ENCODE results near the gene CHRM2. TPM values are rescaled to one million over a fixed set of nuclear protein-coding genes. Genes with fewer than 3 reads are reported as not detected.

CHRM2 gene
- total and polyA plus RNA-seq, 9 of the 15 experiments (the other 6 are each of a cell fraction or from before 2014, with no cell fraction given), result not detected

DNA sequence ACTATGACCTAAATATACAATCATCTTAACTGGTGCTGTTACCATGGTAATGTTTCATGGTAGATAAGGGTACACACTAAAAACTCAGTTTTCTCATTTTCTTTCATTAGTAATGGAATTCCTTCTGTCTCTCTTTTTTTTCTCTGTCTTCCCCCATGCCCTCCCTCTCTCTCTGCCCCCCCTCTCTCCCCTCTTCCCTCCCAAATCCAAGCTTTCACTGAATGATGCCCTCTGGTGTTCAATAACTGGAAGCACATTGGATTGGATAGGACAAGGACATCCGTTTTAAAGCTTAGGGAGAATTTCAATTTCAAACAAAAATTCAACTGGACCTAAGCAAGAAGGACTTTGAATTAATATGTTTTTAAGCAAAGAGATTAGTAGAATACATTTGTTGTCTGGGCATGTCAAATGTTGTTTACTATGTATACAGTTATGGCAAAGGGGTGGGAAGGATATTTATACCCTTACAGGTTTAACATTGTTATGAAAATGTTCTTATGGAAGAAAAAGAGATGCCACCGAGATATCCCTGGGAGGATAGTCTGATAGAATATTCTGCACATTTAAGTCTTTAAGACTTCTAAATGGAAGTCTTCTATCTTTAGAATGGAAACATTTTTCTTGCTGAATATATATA is 6.1 kb downstream of the CHRM2 start:
- Histone ChIP-seq H3K27ac (ENCODE audit: extremely low read depth, low read depth, low read length) (no peak overlapping the region), H3K79me2 (ENCODE audit: control insufficient read depth, insufficient read depth, low read length) (no peaks in the 10 kb centered on the region), H3K4me1 (replicated peaks in 1 of 2; ENCODE audit: control insufficient read depth in 2 of 2, insufficient read depth in 2 of 2, low read length in 2 of 2) (peaks cover 0 to 8% of the 10 kb centered on the region in 2 experiments; a peak in 1 of 5 replicates), H3K27me3 (ENCODE audit: control insufficient read depth in 2 of 2, insufficient read depth in 2 of 2, low read length in 2 of 2) (peaks cover 10 to 19% of the 10 kb centered on the region in 2 experiments; a peak in 3 of 5 replicates), H3K9me1 (ENCODE audit: control insufficient read depth, insufficient read depth, low read length) (no peaks in the 10 kb centered on the region), H3K4me3 (no peak overlapping the region), H4K20me1 (replicated peaks; ENCODE audit: control insufficient read depth, insufficient read depth, low read length) (no peaks in the 10 kb centered on the region), H3K4me2 (ENCODE audit: insufficient read depth, low read length) (no peak overlapping the region), H3K9me3 (replicated peaks; ENCODE audit: control insufficient read depth, insufficient read depth, low read depth, low read length) (no peaks in the 10 kb centered on the region), H3K36me3 (ENCODE audit: control insufficient read depth, insufficient read depth, low read length) (no peaks in the 10 kb centered on the region), H2AFZ (ENCODE audit: low read depth, low read length) (no peak overlapping the region), H3K9ac (ENCODE audit: insufficient read depth in 1 of 2, low read depth in 2 of 2, low read length in 2 of 2) (no peak overlapping the region)
- peak; percentile 68 for FAIRE-seq
- DNase-seq (ENCODE audit: extremely low read depth in 1 of 4, low spot score in 3 of 4), result peak; percentile 57 to 71 (median 63)
- ChIA-PET POLR2A (interaction anchor here (0.6 kb wide), 1 partner anchor 581 kb away, joined by 3 read pairs; no protein-coding TSS in a partner anchor), CTCF (ENCODE audit: low intra/inter-chr PET ratio) (interaction anchor here (1.2 to 1.4 kb wide), 2 partner anchors 1074 to 1593 kb away, joined by 3 to 6 read pairs; no protein-coding TSS in a partner anchor)
- intact Hi-C loops (cut with micrococcal nuclease) (loop anchor here (1.0 to 10.0 kb wide), 3 partner anchors 860 to 1600 kb away; no protein-coding TSS in a partner anchor), in situ Hi-C loops (cut with MboI) (loop anchor here (25.0 kb wide), 1 partner anchor 1062 kb away; no protein-coding TSS in a partner anchor)
- peak; percentile 88 for ATAC-seq
- BruUV-seq (replicated peaks), result no TSS peak
- 2% methylated on average over 2 of the region's 2 CpGs for WGBS (ENCODE audit: insufficient coverage, low coverage, missing lambda C conversion rate)
- TF ChIP-seq ZNF282 (CRISPR knock-in tag; IDR thresholded peaks at IDR 0.05) (no peak), ZSCAN32 (CRISPR knock-in tag; IDR thresholded peaks at IDR 0.05) (no peak), KLF10 (CRISPR knock-in tag; IDR thresholded peaks at IDR 0.05) (no peak), CBX2 (IDR thresholded peaks at IDR 0.05; ENCODE audit: insufficient read depth, low read length, poor library complexity, severe bottlenecking) (no peak), POLR3A (IDR thresholded peaks at IDR 0.05; ENCODE audit: borderline replicate concordance, extremely low read depth, insufficient read depth, insufficient read length) (no peak), ZNF384 (IDR thresholded peaks at IDR 0.05; ENCODE audit: low read depth, low read length) (peak; percentile 31; the same call in 1 of the 2 replicates), POLR2AphosphoS5 (IDR thresholded peaks at IDR 0.05; ENCODE audit: control insufficient read depth, insufficient read depth, low read depth, low read length) (no peak), DIDO1 (tag; IDR thresholded peaks at IDR 0.05; ENCODE audit: low read depth) (no peak), DPF2 (IDR thresholded peaks at IDR 0.05) (no peak), NCOA1 (IDR thresholded peaks at IDR 0.05; ENCODE audit: low read depth) (no peak), BACH1 (tag; IDR thresholded peaks at IDR 0.05) (no peak), ZNF174 (CRISPR knock-in tag; IDR thresholded peaks at IDR 0.05) (no peak), SNIP1 (IDR thresholded peaks at IDR 0.05; ENCODE audit: low read depth) (no peak)
- TF ChIP-seq, protein P1, sequence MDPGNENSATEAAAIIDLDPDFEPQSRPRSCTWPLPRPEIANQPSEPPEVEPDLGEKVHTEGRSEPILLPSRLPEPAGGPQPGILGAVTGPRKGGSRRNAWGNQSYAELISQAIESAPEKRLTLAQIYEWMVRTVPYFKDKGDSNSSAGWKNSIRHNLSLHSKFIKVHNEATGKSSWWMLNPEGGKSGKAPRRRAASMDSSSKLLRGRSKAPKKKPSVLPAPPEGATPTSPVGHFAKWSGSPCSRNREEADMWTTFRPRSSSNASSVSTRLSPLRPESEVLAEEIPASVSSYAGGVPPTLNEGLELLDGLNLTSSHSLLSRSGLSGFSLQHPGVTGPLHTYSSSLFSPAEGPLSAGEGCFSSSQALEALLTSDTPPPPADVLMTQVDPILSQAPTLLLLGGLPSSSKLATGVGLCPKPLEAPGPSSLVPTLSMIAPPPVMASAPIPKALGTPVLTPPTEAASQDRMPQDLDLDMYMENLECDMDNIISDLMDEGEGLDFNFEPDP (CRISPR knock-in tag; IDR thresholded peaks at IDR 0.05), result no peak
- TF ChIP-seq, protein P2, sequence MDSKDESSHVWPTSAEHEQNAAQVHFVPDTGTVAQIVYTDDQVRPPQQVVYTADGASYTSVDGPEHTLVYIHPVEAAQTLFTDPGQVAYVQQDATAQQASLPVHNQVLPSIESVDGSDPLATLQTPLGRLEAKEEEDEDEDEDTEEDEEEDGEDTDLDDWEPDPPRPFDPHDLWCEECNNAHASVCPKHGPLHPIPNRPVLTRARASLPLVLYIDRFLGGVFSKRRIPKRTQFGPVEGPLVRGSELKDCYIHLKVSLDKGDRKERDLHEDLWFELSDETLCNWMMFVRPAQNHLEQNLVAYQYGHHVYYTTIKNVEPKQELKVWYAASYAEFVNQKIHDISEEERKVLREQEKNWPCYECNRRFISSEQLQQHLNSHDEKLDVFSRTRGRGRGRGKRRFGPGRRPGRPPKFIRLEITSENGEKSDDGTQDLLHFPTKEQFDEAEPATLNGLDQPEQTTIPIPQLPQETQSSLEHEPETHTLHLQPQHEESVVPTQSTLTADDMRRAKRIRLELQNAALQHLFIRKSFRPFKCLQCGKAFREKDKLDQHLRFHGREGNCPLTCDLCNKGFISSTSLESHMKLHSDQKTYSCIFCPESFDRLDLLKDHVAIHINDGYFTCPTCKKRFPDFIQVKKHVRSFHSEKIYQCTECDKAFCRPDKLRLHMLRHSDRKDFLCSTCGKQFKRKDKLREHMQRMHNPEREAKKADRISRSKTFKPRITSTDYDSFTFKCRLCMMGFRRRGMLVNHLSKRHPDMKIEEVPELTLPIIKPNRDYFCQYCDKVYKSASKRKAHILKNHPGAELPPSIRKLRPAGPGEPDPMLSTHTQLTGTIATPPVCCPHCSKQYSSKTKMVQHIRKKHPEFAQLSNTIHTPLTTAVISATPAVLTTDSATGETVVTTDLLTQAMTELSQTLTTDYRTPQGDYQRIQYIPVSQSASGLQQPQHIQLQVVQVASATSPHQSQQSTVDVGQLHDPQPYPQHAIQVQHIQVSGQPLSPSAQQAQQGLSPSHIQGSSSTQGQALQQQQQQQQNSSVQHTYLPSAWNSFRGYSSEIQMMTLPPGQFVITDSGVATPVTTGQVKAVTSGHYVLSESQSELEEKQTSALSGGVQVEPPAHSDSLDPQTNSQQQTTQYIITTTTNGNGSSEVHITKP (IDR thresholded peaks at IDR 0.05; ENCODE audit: partially characterized antibody), result no peak
- TF ChIP-seq, protein P3, sequence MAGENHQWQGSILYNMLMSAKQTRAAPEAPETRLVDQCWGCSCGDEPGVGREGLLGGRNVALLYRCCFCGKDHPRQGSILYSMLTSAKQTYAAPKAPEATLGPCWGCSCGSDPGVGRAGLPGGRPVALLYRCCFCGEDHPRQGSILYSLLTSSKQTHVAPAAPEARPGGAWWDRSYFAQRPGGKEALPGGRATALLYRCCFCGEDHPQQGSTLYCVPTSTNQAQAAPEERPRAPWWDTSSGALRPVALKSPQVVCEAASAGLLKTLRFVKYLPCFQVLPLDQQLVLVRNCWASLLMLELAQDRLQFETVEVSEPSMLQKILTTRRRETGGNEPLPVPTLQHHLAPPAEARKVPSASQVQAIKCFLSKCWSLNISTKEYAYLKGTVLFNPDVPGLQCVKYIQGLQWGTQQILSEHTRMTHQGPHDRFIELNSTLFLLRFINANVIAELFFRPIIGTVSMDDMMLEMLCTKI (IDR thresholded peaks at IDR 0.05; ENCODE audit: partially characterized antibody), result no peak

Data from K562 (cell line).